GM23248 (cell line): ENCODE results near the gene ZNF107. TPM values are rescaled to one million over a fixed set of nuclear protein-coding genes. Genes with fewer than 3 reads are reported as not detected.
A peak's percentile ranks its signal among the peaks of the same experiment; 100 is the strongest.

Source experiments
- DNase-seq: peaks from one replicate; pipeline ENCODE4 v3.0.0-alpha.2; 2015
- H2AFZ ChIP-seq: fragments of 200-600 bp; sonication (generic); 2 replicates; pipeline ENCODE4 v1.6.1; 2016; ENCODE audit warnings: antibody characterized with exemption
- H3F3A ChIP-seq: fragments of 200-600 bp; sonication (generic); 2 replicates; pipeline ENCODE4 v1.6.1; 2016; ENCODE audit warnings: mild to moderate bottlenecking, antibody characterized with exemption, mixed run types; ENCODE audit not compliant: insufficient read depth
- H3K27ac ChIP-seq: fragments of 200-600 bp; sonication (generic); 2 replicates; pipeline ENCODE4 v1.5.1; 2016; ENCODE audit warnings: mild to moderate bottlenecking
- H3K27me3 ChIP-seq: fragments of 200-600 bp; sonication (generic); replicated peaks from 2 replicates; pipeline ENCODE4 v1.6.1; 2016; ENCODE audit warnings: mild to moderate bottlenecking; ENCODE audit not compliant: insufficient read depth
- H3K36me3 ChIP-seq: fragments of 200-600 bp; sonication (generic); 2 replicates; pipeline ENCODE4 v1.6.1; 2016; ENCODE audit warnings: low read depth, mild to moderate bottlenecking
- H3K4me1 ChIP-seq: fragments of 200-600 bp; sonication (generic); 2 replicates; pipeline ENCODE4 v1.6.1; 2016; ENCODE audit warnings: mild to moderate bottlenecking; ENCODE audit not compliant: insufficient read depth
- H3K4me2 ChIP-seq: fragments of 200-600 bp; sonication (generic); one replicate; pipeline ENCODE4 v1.6.1; 2016; ENCODE audit warnings: mild to moderate bottlenecking; ENCODE audit not compliant: unreplicated experiment
- H3K4me3 ChIP-seq: fragments of 200-600 bp; sonication (generic); 2 replicates; pipeline ENCODE4 v1.5.1; 2016; ENCODE audit warnings: mild to moderate bottlenecking
- H3K79me2 ChIP-seq: fragments of 200-600 bp; sonication (generic); 2 replicates; pipeline ENCODE4 v1.6.1; 2016; ENCODE audit warnings: mild to moderate bottlenecking; ENCODE audit not compliant: insufficient read depth
- H3K9ac ChIP-seq: fragments of 200-600 bp; sonication (generic); 2 replicates; pipeline ENCODE4 v1.6.1; 2016; ENCODE audit warnings: mild to moderate bottlenecking
- H3K9me2 ChIP-seq: fragments of 200-600 bp; sonication (generic); 2 replicates; pipeline ENCODE4 v1.6.1; 2016; ENCODE audit warnings: mixed run types, mild to moderate bottlenecking, moderate library complexity; ENCODE audit not compliant: insufficient read depth
- H3K9me3 ChIP-seq: fragments of 200-600 bp; sonication (generic); one replicate; pipeline ENCODE4 v1.6.1; 2017; ENCODE audit warnings: low read depth
- H4K20me1 ChIP-seq: fragments of 200-600 bp; sonication (generic); 2 replicates; pipeline ENCODE4 v1.6.0; 2016; ENCODE audit not compliant: insufficient read depth
- EZH2 ChIP-seq: fragments of 200-600 bp; sonication (generic); IDR thresholded peaks from 2 replicates; pipeline ENCODE4 v1.6.1; 2018; ENCODE audit warnings: antibody characterized with exemption, mild to moderate bottlenecking; ENCODE audit not compliant: insufficient read depth, poor library complexity, severe bottlenecking
- EZH2phosphoT487 ChIP-seq: fragments of 200-600 bp; sonication (generic); IDR thresholded peaks from 2 replicates; pipeline ENCODE4 v1.6.1; 2018; ENCODE audit warnings: antibody characterized with exemption, moderate library complexity, mild to moderate bottlenecking, low read depth; ENCODE audit not compliant: insufficient read depth
- WGBS, 2 experiments: methylation state at CpG; one replicate each; pipeline ENCODE4 v1.1.6; 2015 to 2017; ENCODE audit warnings: low lambda C conversion rate in 2 of 2, low coverage in 1 of 2; ENCODE audit errors: missing lambda C conversion rate in 2 of 2; 5-methylcytosine and 5-hydroxymethylcytosine counted together
- in situ Hi-C: fragments of 300-500 bp; cut with MboI; formaldehyde crosslinking; loops from 2 replicates; pipeline ENCODE4 v1.15.0; 2020
- polyA plus RNA-seq: library from polyadenylated mRNA; unstranded; fragments of >200 nt; fragmentation: Nextera tagmentation; extraction: Ambion mirVana; gene quantifications from 2 replicates; pipeline ENCODE4 v1.2.1, GENCODE V29; 2016
- total RNA-seq: library from RNA; depleted of rRNA; stranded (reverse); fragments of >200 nt; shearing (Covaris generic); gene quantifications from 2 replicates; pipeline ENCODE4 v1.2.3, GENCODE V29; 2014

ZNF107 gene
- total and polyA plus RNA-seq, 2 experiments from 2014 or later = 2.5 to 3.2 TPM

- in situ Hi-C loops = no loop called here
- TF ChIP-seq EZH2phosphoT487 (no peak), EZH2 (no peak)
- 20 to 25% methylated on average over 3 of the region's 3 CpGs for WGBS, 2 experiments
- no peak overlapping the region for H2AFZ ChIP-seq
- H3K79me2 ChIP-seq = no peaks in the 10 kb centered on the region
- no peak overlapping the region for H3K27ac ChIP-seq
- H3K27me3 ChIP-seq = no peaks in the 10 kb centered on the region
- H3K9me3 ChIP-seq = no peaks in the 10 kb centered on the region
- H3K4me2 ChIP-seq = no peak overlapping the region
- H3K9ac ChIP-seq = no peak overlapping the region
- H3F3A ChIP-seq = no peaks in the 10 kb centered on the region
- no peaks in the 10 kb centered on the region for H3K4me1 ChIP-seq
- H3K36me3 ChIP-seq = no peaks in the 10 kb centered on the region
- no peak for DNase-seq
- H3K4me3 ChIP-seq = no peak overlapping the region
- H4K20me1 ChIP-seq = no peaks in the 10 kb centered on the region
- H3K9me2 ChIP-seq = no peaks in the 10 kb centered on the region
Measured at GRCh38 chr7:64628721-64629120, 37.2 kb upstream of the ZNF107 start.

- no peak overlapping the region for H3K4me2 ChIP-seq
- no peaks in the 10 kb centered on the region for H3K9me3 ChIP-seq
- no peaks in the 10 kb centered on the region for H3K9me2 ChIP-seq
- WGBS, 2 experiments = 50 to 55% methylated on average over 2 of the region's 2 CpGs
- no peak overlapping the region for H3K4me3 ChIP-seq
- no peaks in the 10 kb centered on the region for H3K79me2 ChIP-seq
- H3F3A ChIP-seq = no peaks in the 10 kb centered on the region
- no peak overlapping the region for H2AFZ ChIP-seq
- no peaks in the 10 kb centered on the region for H4K20me1 ChIP-seq
- no peaks in the 10 kb centered on the region for H3K36me3 ChIP-seq
- H3K27me3 ChIP-seq = no peaks in the 10 kb centered on the region
- in situ Hi-C loops = no loop called here
- TF ChIP-seq EZH2 = no peak
- TF ChIP-seq EZH2phosphoT487 = no peak
- H3K27ac ChIP-seq = no peak overlapping the region
- H3K9ac ChIP-seq = no peak overlapping the region
- no peaks in the 10 kb centered on the region for H3K4me1 ChIP-seq
- peak; percentile 56 for DNase-seq
Measured at GRCh38 chr7:64630496-64630895, 35.4 kb upstream of the ZNF107 start.

- no peaks in the 10 kb centered on the region for H3K9me2 ChIP-seq
- H3F3A ChIP-seq = no peaks in the 10 kb centered on the region
- H4K20me1 ChIP-seq = no peaks in the 10 kb centered on the region
- no peaks in the 10 kb centered on the region for H3K36me3 ChIP-seq
- no peak for TF ChIP-seq EZH2phosphoT487
- TF ChIP-seq EZH2 = no peak
- H3K4me2 ChIP-seq = no peak overlapping the region
- H3K79me2 ChIP-seq = no peaks in the 10 kb centered on the region
- H3K4me1 ChIP-seq = no peaks in the 10 kb centered on the region
- no peak overlapping the region for H2AFZ ChIP-seq
- H3K9me3 ChIP-seq = no peaks in the 10 kb centered on the region
- no peak overlapping the region for H3K4me3 ChIP-seq
- no peak overlapping the region for H3K27ac ChIP-seq
- whole genome bisulfite sequencing, 2 experiments = 5 to 17% methylated on average over 1 of the region's 1 CpG
- no peak overlapping the region for H3K9ac ChIP-seq
- H3K27me3 ChIP-seq = no peaks in the 10 kb centered on the region
- in situ Hi-C loops = no loop called here
- DNase-seq = no peak
Measured at GRCh38 chr7:64632029-64632428, 33.9 kb upstream of the ZNF107 start.

- no peak for DNase-seq
- in situ Hi-C loops = no loop called here
- Histone ChIP-seq H3K27me3 (no peaks in the 10 kb centered on the region), H3K79me2 (no peaks in the 10 kb centered on the region), H3K4me2 (no peak overlapping the region), H3F3A (no peaks in the 10 kb centered on the region), H4K20me1 (no peaks in the 10 kb centered on the region), H3K27ac (no peak overlapping the region), H3K36me3 (no peaks in the 10 kb centered on the region), H3K4me1 (no peaks in the 10 kb centered on the region), H3K9me2 (no peaks in the 10 kb centered on the region), H3K9ac (no peak overlapping the region), H2AFZ (no peak overlapping the region), H3K9me3 (no peaks in the 10 kb centered on the region), H3K4me3 (no peak overlapping the region)
- TF ChIP-seq EZH2 (no peak), EZH2phosphoT487 (no peak)
- 34 to 38% methylated on average over 3 of the region's 3 CpGs for WGBS, 2 experiments
Measured at GRCh38 chr7:64633401-64633800, 32.5 kb upstream of the ZNF107 start.
